ENCODE data around the gene NR3C1. TPM values are rescaled to one million over a fixed set of nuclear protein-coding genes. Genes with fewer than 3 reads are reported as not detected.

The NR3C1 gene
- polyA plus RNA-seq, 4 donors: 29.4 to 42.0 (median 36.8) TPM

DNA sequence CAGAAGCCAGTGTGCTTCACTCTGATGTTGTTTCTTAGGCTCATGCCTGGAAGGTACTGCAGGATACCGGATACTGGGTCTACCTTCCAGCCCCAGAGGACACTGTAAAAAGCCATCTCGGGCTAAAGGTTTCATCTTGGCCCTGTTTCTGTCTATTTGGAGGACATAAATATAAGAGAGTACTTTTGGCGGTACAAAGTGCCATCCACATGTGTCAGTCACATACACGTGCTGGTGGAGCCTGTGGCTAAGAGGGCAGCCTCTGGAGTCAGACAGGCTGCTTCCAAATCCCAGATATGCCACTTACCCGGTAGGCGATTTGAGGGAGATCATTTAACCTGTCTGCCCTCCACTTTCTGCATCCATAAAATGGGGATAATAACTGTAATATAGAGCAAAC lies 160.4 kb downstream of the NR3C1 start:
- no peak for DNase-seq (ENCODE audit: low read depth in 4 of 4, low spot score in 2 of 4)

DNA sequence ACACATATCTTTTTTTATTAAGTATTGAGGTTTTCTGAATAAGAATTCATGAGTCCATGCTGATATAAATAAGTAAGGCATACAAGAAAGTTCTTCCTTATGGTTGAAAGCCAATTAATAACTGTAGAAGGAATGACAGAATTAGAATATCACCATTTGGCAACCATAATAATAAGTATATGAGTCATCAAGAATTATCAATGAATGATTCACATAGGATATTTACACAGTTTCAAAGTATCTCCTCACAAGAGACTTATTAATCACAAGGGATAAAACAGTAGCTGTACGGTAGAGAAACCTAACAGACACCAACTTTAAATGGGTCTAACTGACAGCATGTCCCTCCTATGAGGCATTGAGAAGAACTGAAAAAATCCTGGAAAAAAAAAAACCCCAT lies 161.6 kb downstream of the NR3C1 start:
- no peak for DNase-seq (ENCODE audit: low read depth in 4 of 4, low spot score in 2 of 4)

DNA sequence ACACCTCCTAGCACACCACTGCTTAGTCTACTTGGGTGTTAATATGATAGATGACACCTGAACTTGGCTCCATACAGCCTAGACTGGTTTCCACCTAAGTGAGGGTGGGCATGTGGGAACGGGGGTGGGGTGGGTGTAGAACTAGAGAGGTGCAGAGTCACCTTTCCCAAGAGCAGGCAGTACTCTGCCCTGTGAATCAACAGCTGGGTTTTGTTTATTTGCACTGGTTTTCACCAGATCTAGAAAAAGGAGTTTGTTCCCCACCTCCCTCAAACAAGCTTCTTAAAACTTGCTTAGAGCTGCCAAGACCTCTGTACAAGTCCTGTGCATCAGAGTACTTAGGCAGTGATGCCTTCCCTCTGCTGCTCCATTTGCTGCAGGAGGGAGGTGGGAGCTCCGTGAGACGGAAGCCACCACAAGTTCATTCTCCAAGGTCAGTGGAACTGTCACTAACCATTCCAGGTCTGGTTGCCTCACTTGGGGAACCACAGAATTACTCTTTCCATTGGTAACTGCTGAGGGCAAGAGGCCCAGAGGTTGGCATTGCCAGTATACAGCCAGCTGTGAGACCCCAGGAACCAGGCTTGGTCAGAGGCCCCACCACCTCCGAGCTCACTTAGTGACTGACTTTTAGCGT lies 163.5 kb downstream of the NR3C1 start:
- no peak for DNase-seq (ENCODE audit: low read depth in 4 of 4, low spot score in 2 of 4)

DNA sequence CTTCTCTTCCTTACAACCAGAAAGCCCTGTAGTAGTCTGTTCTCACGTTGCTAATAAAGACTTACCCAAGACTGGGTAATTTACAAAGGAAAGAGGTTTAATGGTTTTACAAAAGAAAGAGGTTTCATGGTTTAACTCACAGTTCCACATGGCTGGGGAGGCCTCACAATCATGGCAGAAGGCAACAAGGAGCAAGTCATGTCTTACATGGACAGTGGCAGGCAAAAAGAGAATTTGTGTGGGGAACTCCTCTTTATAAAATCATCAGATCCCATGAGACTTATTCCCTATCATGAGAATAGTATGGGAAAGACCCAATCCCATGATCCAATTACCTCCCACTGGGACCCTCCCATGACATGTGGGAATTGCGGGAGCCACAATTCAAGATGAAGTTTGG lies 164.9 kb downstream of the NR3C1 start:
- DNase-seq (ENCODE audit: low read depth in 4 of 4, low spot score in 2 of 4): no peak

DNA sequence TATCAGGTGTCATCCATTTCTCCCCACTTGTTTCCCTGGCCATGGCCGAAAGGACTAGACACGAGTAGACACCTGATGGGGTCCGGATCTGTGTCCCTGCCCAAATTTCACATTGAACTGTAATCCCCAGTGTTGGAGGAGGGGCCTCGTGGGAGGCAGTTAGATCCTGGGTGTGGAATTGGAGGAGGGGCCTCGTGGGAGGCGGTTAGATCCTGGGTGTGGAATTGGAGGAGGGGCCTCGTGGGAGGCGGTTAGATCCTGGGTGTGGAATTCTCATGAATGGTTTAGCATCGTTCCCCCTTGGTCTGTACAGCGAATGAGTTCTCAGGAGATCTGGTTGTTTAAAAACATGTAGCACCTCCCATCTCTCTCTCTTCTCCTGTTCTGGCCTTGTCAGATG lies 165.8 kb downstream of the NR3C1 start:
- no peak for DNase-seq (ENCODE audit: low read depth in 4 of 4, low spot score in 2 of 4)

DNA sequence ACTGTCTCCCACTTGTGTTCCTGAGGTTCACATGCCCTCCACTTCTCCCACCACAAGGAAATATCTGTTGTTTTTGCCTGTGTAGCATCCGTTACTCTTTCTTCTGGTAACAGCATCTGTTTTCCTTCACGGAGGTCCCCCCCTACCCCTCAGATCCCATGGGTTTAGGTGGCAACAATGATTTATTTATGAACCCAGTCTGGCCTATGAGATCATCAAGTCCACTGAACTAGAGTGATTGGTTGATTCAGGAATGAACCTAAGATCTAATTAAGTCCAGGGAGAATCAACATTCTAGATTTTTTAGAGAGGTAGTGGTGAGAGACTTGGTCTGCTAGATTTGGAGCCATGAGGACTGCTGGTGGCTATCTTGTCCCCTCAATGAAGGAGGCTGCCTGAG lies 166.8 kb downstream of the NR3C1 start:
- no peak for DNase-seq (ENCODE audit: low read depth in 4 of 4, low spot score in 2 of 4)

DNA sequence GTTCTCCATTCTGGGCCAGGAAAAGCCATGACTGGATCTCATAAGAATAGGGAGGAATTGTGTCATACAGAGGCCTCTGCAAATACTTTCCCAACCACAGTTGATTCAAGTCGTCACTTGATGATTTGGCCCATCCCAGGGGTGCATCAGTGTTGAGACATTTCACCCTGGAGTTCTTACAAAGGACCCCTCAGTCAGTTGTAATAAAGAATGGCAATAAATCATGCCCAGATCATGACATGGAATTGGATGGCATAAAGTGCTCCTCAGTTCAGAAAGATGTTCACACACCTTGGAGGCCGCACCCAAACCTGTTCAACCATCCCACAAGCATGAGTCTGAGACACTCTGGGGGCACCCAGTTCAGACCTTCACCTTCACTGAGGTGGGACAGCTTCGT lies 168.1 kb downstream of the NR3C1 start:
- no peak for DNase-seq (ENCODE audit: low read depth in 4 of 4, low spot score in 2 of 4)

DNA sequence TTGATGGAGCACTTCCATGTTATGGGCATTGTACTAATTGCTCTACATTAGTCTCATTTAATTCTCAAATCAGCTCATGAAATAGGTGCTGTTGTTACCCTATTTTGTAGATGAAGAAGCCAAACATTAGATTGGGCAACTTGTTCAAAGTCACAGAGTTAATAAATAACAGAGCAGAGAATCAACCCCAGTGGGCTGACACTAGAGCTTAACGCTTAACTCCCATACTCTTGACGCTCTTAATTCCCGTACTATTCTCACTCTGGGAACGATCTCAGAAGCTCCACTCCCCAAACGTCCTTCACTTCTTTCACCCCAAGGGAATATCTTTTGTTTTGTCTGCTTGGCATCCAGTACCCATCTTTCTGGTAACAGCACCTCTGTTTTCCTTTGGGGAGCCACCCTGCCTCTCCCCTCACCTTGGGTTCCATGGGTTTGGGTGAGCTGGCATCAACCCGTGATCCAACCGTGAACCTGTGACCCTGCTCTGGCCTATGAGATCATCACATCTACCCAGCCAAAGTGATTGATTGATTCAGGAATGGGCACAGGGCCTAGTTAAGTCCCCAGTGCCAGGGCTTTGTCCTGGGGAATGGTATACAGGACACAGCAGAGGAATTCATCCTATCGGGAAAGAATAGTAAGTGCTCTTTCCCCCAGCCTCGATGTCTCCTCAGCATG lies 169.2 kb downstream of the NR3C1 start:
- no peak for DNase-seq (ENCODE audit: low read depth in 4 of 4, low spot score in 2 of 4)

DNA sequence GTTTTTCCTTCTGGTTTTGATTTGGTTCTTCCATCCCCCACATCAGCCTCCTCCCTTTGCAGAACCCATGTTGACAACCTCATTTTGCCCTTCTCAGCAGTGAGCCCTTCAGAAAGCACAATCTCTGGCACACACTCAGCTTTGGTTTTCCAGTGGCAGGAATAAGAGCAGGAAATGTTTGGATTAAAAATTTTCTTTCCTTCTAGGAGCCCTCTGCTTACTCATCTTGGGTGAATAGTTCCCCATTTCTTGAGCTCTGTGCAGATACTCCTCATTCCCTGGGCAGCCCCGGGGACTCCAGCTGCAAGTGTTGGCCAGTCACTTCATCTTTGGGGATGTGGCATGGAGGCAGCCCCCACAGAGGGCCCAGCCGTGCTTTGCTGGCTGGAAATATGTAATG lies 170.5 kb downstream of the NR3C1 start:
- DNase-seq (ENCODE audit: low read depth in 4 of 4, low spot score in 2 of 4): no peak

DNA sequence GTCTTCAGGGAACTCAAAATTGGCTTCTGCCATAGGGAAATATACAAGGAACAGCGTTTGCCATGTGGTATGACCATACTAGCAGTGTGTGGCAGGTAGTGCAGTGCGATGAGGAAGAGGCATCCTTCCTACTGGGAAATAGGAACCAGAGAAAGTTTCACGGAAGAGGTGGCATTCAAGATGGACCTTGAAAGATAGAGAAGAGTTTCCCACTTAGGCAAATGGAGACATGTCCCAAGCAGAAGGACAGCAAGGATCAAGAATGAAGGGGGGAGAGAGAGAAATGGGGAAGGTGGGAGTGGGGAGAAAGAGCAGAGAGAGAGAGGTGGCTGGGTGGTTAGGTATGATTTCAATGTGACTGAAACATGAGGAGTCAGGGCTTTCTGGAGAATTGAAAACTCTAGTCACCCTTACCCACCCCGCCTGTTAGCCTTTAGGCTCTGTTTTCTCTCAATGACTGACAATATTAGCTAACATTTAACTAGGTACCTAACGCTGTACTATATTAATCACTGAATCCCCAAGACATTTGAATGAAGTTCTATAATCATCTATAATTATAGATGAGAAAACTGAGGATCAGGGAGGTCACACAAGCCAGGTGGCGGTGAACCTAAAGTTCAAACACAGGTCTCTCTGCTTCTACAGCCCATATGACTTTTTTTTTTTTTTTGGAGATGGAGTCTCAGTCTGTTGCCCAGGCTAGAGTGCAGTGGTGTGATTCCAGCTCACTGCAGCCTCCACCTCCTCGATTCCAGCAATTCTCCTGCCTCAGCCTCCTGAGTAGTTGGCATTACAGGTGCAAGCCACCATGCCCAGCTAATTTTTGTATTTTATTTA lies 171.3 kb downstream of the NR3C1 start:
- DNase-seq (ENCODE audit: low read depth in 4 of 4, low spot score in 2 of 4): no peak

DNA sequence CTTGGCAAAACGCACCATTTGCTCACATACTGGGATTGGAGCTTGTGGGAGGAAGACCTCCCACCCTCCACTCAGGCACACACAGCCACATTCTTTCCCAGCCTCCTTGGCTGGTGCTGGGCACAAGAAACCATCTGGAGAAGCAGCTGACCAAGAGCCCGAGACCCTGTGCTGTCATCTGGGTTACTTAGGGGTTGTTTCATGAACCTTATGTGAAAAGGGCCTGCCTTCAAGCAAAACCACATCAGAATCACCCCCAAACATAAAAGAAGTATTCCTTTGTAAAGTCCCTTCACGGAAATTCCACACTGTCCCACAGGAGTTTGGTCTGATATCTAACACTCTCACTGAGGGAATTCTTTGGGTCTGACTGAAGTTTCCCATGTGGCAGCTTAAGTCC lies 172.1 kb downstream of the NR3C1 start:
- DNase-seq (ENCODE audit: low read depth in 4 of 4, low spot score in 2 of 4): no peak

DNA sequence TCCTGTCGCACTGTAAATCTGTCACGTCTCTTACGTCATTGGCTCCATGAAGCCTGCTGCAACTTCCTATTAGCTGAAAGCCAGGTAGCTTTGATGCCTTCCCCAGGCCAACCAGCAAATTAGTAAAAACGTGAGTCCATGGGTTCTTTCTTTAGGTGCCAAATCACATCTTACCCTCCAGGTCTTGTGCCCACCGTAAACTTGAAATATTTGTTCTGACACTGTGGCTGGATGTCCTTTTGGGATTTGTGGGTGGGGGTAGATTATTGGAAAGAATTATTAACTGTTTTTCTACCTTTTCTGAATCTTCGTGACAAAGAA lies 172.8 kb downstream of the NR3C1 start:
- no peak for DNase-seq (ENCODE audit: low read depth in 4 of 4, low spot score in 2 of 4)

DNA sequence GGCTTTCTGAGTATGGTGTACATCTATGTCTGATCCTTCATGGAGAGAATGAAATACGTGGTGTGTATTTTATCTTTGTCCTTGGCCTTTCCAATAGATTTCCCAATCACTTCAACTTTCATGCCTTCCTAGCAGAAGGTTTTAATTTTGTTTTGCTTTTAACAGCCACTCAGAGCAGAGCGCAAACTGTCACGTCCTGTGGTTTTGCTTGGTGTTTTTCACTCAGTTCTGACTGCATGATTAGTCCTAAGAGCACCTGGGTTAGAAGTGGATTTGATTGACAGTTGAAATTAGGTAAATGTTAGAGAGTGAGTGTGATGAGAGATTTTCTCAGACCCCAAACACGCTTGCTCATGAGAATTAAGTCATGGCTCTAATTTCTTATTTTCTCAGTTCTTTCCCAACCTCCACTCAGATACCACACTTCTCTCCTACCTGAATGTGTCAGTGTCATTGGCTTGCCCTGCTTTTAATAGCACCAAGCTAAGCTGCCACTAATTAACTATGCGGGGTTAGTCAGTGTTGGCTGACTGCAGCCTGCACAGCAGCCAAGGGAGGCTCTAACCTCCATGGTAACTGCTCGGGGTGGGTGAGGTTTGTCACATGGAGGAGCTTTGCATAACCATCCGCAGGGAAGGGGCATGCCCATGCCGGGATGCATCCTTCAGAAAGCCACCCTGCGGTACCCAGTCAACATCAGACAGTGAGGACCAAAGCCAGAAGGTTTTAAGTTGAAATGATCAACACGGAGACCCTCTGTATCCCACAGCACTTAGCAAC lies 173.4 kb downstream of the NR3C1 start:
- DNase-seq (ENCODE audit: low read depth in 4 of 4, low spot score in 2 of 4): no peak

DNA sequence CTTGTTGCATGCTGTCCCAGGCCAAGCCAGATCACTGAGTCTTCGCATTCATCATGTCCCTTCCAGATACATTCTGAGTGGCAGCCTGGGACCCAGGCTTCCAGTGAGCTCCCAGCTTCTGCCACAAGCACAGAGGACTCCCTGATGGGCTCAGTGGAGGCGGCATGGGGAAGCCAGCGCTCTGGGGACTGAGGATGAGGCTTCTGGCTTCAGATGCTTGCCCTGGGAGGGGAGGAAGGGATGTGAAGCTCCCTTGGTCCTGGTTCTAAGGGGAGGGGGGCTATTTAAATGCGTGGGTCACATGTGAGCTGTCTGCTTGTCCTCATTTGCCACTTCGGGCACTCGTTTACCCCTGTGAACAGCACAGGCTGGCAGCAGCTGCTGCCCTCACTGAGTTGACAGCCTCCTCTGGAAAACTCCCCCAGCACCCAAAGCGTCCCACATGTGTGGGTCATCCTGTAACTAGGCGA lies 174.0 kb downstream of the NR3C1 start:
- no peak for DNase-seq (ENCODE audit: low read depth in 4 of 4, low spot score in 2 of 4)

DNA sequence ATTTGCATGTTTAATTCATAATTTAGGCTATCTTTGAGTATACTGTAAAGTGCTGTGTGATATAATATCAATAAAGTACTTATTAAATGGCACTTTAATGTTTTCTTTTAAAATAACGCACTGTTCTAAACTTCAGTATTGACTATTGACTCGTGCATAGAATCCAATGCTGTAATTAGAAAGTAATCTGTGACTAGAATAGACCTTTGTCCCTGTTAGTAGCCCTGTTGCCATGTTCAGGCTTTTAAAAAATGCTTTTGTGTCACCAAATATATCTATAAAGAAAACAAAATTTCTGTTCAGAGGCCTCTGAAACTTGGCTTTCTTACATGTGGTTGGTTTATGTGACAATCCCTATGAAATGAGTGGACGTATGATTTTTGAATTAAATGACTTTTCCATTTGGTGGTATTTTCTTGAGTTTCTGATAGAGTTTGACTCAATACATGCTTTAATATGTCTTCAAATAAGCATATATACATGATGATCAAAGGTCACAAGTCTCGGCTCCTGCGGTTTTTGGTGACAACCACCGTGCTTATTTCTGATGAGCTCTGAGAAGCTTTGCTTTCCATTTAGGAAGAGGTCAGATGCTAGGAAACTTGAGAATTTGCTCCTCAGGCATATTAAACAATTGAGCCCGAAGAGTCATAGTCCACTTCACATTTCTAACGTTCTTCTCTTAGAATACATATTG lies 174.7 kb downstream of the NR3C1 start:
- no peak for DNase-seq (ENCODE audit: low read depth in 4 of 4, low spot score in 2 of 4)

Measured in left renal cortex interstitium (tissue), 4 donors.